Cardiac fibroblast (primary cell): ENCODE data around the gene HABP4.

Experiments used
- DNase-seq, 2 donors: peaks; one replicate each; pipeline versions ENCODE4 v3.0.0 to v3.0.0-alpha.2; 2010; ENCODE audit warnings: low read depth in 2 of 2
- H3K4me3 ChIP-seq, 2 donors: replicated peaks in 1 of 2; 1 replicate in 1 of 2; 2 replicates in 1 of 2; pipeline ENCODE4 v1.5.1; 2011; ENCODE audit warnings: low read depth in 2 of 2, low read length in 2 of 2, mild to moderate bottlenecking in 2 of 2, moderate library complexity in 1 of 2
- CTCF ChIP-seq: IDR thresholded peaks from one replicate; pipeline ENCODE4 v1.5.1; 2011; ENCODE audit warnings: low read depth, mild to moderate bottlenecking, low read length, inconsistent platforms

HABP4 gene

GRCh38 chr9:96483733-96484390, 33.9 kb downstream of the HABP4 start:
- TF ChIP-seq CTCF: no peak
- H3K4me3 ChIP-seq: no peak overlapping the region
- no peak for DNase-seq

GRCh38 chr9:96484521-96484931, 34.6 kb downstream of the HABP4 start:
- DNase-seq: no peak
- no peak for TF ChIP-seq CTCF
- H3K4me3 ChIP-seq: no peak overlapping the region

- no peak for TF ChIP-seq CTCF
- no peak for DNase-seq
- H3K4me3 ChIP-seq: no peak overlapping the region
Measured at GRCh38 chr9:96485280-96485679, 35.3 kb downstream of the HABP4 start.

GRCh38 chr9:96486386-96487028, 36.5 kb downstream of the HABP4 start:
- no peak overlapping the region for H3K4me3 ChIP-seq
- peak; percentile 55 to 81 for DNase-seq
- no peak for TF ChIP-seq CTCF

- no peak for TF ChIP-seq CTCF
- DNase-seq: no peak
- H3K4me3 ChIP-seq: no peak overlapping the region
Measured at GRCh38 chr9:96487029-96487396, 37.0 kb downstream of the HABP4 start.

GRCh38 chr9:96487949-96488348, 38.0 kb downstream of the HABP4 start:
- no peak for TF ChIP-seq CTCF
- DNase-seq: peak; percentile 76 to 78
- H3K4me3 ChIP-seq: no peak overlapping the region
